BJ (cell line): Measurements from ENCODE around the gene TSEN2. TPM values are rescaled to one million over a fixed set of nuclear protein-coding genes. Genes with fewer than 3 reads are reported as not detected.

Experiments
- CTCF ChIA-PET: fragments of 350-600 bp; formaldehyde crosslinking; extraction: SDS; loops from one replicate; lab custom pipeline; 2021; ENCODE audit warnings: antibody characterized with exemption, inconsistent platforms; lab: Yijun Ruan, JAX
- POLR2A ChIA-PET: fragments of 300-600 bp; sonication (Branson Sonifier 250); formaldehyde crosslinking; extraction: SDS; loops from one replicate; lab custom pipeline; 2021; ENCODE audit warnings: antibody characterized with exemption; lab: Charles Lee
- DNase-seq: peaks from one replicate; pipeline ENCODE4 v3.0.0-alpha.2; 2011; ENCODE audit warnings: low read depth
- H3K27me3 ChIP-seq: 2 replicates; pipeline ENCODE4 v1.6.0; 2011; ENCODE audit warnings: low read length; ENCODE audit not compliant: control insufficient read depth, insufficient read depth
- H3K36me3 ChIP-seq: 2 replicates; pipeline ENCODE4 v1.5.1; 2011; ENCODE audit warnings: low read length; ENCODE audit not compliant: control insufficient read depth, insufficient read depth
- H3K4me3 ChIP-seq: 2 replicates; pipeline ENCODE4 v1.5.1; 2011; ENCODE audit warnings: low read depth, mild to moderate bottlenecking, control low read depth, low read length
- CTCF ChIP-seq: IDR thresholded peaks from 2 replicates; pipeline ENCODE4 v1.5.1; 2011; ENCODE audit warnings: low read depth, mild to moderate bottlenecking, control low read depth, inconsistent platforms, low read length, moderate library complexity; ENCODE audit not compliant: insufficient read depth
- polyA plus RNA-seq: library from polyadenylated mRNA; depleted of rRNA; stranded (reverse); fragments of >200 nt; gene quantifications from 2 replicates; pipeline ENCODE4 v1.2.3, GENCODE V29; 2011

The TSEN2 gene
- polyA plus RNA-seq, 1 experiment, result 8.0 TPM

- CTCF ChIA-PET, result interaction anchor here (0.8 to 2.0 kb wide), 3 partner anchors 12 to 163 kb away, joined by 3 to 6 read pairs (median 3); no protein-coding TSS in a partner anchor
- TF ChIP-seq CTCF, result no peak
- Histone ChIP-seq H3K4me3 (no peak overlapping the region), H3K27me3 (no peaks in the 10 kb centered on the region), H3K36me3 (no peaks in the 10 kb centered on the region; the same call in 1 of the 2 replicates)
- POLR2A ChIA-PET, result no interaction called here
- DNase-seq, result no peak
These were observed 78.2 kb downstream of the TSEN2 start for GRCh38 chr3:12562451-12562850.

DNA sequence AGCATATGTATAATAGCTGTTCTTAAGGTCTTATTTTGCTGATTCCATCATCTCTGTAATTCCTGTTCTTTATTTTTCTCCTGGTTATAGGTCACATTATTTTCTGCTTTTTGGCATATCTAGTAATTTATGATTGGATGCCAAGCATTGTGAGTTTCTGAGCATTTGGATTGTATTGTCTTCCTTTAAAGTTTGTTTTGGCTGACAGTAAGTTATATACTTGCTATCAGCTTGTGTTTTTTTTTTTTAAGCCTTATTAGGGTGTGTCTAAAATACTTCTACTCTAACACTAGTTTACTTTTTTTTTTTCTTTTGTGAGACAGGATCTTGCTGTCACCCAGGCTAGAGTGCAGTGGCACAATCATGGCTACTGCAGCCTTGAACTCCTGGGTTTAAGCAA lies 82.7 kb downstream of the TSEN2 start:
- no peak for DNase-seq
- Histone ChIP-seq H3K4me3 (no peak overlapping the region), H3K27me3 (no peaks in the 10 kb centered on the region), H3K36me3 (peaks cover 8% of the 10 kb centered on the region)
- TF ChIP-seq CTCF, result no peak
- ChIA-PET POLR2A (no interaction called here), CTCF (no interaction called here)

- no peak for TF ChIP-seq CTCF
- ChIA-PET POLR2A (no interaction called here), CTCF (interaction anchor here (0.6 to 1.2 kb wide), 2 partner anchors 94 to 151 kb away, joined by 3 read pairs; no protein-coding TSS in a partner anchor)
- Histone ChIP-seq H3K4me3 (no peak overlapping the region), H3K27me3 (no peaks in the 10 kb centered on the region), H3K36me3 (peaks cover 13% of the 10 kb centered on the region)
- DNase-seq, result no peak
These were observed 84.5 kb downstream of the TSEN2 start for GRCh38 chr3:12568747-12569146.

- no peak for TF ChIP-seq CTCF
- CTCF ChIA-PET, result no interaction called here
- H3K4me3 ChIP-seq, result no peak overlapping the region
- no peaks in the 10 kb centered on the region for H3K27me3 ChIP-seq
- POLR2A ChIA-PET, result no interaction called here
- no peak for DNase-seq
- peaks cover 22% of the 10 kb centered on the region for H3K36me3 ChIP-seq
These were observed 85.6 kb downstream of the TSEN2 start for GRCh38 chr3:12569836-12570235.

DNA sequence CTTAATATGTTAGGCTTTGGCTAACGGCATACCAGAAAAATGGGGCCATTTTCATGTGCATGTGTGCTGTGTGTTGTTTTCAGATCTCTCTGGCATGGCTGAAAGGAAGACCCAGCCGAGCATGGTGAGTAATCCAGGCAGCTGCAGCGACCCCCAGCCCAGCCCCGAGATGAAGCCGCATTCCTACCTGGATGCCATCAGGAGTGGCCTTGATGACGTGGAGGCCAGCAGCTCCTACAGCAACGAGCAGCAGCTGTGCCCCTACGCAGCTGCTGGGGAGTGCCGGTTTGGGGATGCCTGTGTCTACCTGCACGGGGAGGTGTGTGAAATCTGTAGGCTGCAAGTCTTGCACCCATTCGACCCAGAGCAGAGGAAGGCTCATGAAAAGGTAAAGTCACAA lies 87.7 kb downstream of the TSEN2 start:
- Histone ChIP-seq H3K27me3 (no peaks in the 10 kb centered on the region), H3K4me3 (no peak overlapping the region), H3K36me3 (peaks cover 26% of the 10 kb centered on the region)
- TF ChIP-seq CTCF, result no peak
- POLR2A ChIA-PET, result no interaction called here
- CTCF ChIA-PET, result no interaction called here
- no peak for DNase-seq
